GM19452 (cell line): ENCODE data around the gene XXYLT1.
A peak's percentile ranks its signal among the peaks of the same experiment; 100 is the strongest.

Experiments
- ATAC-seq: cut with Tn5 transposase; IDR thresholded peaks from one replicate; pipeline ENCODE4 v1.9.1; 2021; ENCODE audit not compliant: unreplicated experiment

The XXYLT1 gene

GRCh38 chr3:195267096-195267495 is 3.9 kb downstream of the XXYLT1 start:
- no peak for ATAC-seq

GRCh38 chr3:195266428-195266827 is 4.5 kb downstream of the XXYLT1 start:
- ATAC-seq: no peak

GRCh38 chr3:195265363-195265976 is 5.5 kb downstream of the XXYLT1 start:
- ATAC-seq: no peak

GRCh38 chr3:195263925-195264600 is 6.9 kb downstream of the XXYLT1 start:
- no peak for ATAC-seq

GRCh38 chr3:195263193-195263924 is 7.6 kb downstream of the XXYLT1 start:
- no peak for ATAC-seq

GRCh38 chr3:195261925-195262324 is 9.0 kb downstream of the XXYLT1 start:
- ATAC-seq: no peak

GRCh38 chr3:195260280-195260905 is 10.6 kb downstream of the XXYLT1 start:
- ATAC-seq: peak; percentile 3

GRCh38 chr3:195259475-195260279 is 11.3 kb downstream of the XXYLT1 start:
- peak; percentile 79 for ATAC-seq

GRCh38 chr3:195259154-195259474 is 11.8 kb downstream of the XXYLT1 start:
- ATAC-seq: no peak

- no peak for ATAC-seq
These were observed 12.4 kb downstream of the XXYLT1 start for GRCh38 chr3:195258449-195259153.

GRCh38 chr3:195257454-195258448 is 13.2 kb downstream of the XXYLT1 start:
- ATAC-seq: no peak

GRCh38 chr3:195256639-195257453 is 14.1 kb downstream of the XXYLT1 start:
- ATAC-seq: no peak

GRCh38 chr3:195255571-195256501 is 15.1 kb downstream of the XXYLT1 start:
- no peak for ATAC-seq

GRCh38 chr3:195255176-195255500 is 15.8 kb downstream of the XXYLT1 start:
- ATAC-seq: no peak

- no peak for ATAC-seq
These were observed 16.3 kb downstream of the XXYLT1 start for GRCh38 chr3:195254454-195255175.

- ATAC-seq: no peak
These were observed 17.0 kb downstream of the XXYLT1 start for GRCh38 chr3:195253923-195254432.
